GM18861 (cell line): ENCODE data around the gene PTCH1.

Experiments used
- ATAC-seq: cut with Tn5 transposase; IDR thresholded peaks from one replicate; pipeline ENCODE4 v1.9.1; 2021; ENCODE audit not compliant: unreplicated experiment

PTCH1 gene

GRCh38 chr9:95499046-95499676 lies 17.6 kb downstream of the PTCH1 start:
- no peak for ATAC-seq

- no peak for ATAC-seq
Measured at GRCh38 chr9:95498641-95499040, 18.1 kb downstream of the PTCH1 start.

GRCh38 chr9:95497772-95498171 lies 19.0 kb downstream of the PTCH1 start:
- ATAC-seq = no peak

GRCh38 chr9:95496687-95497086 lies 20.1 kb downstream of the PTCH1 start:
- ATAC-seq = no peak

GRCh38 chr9:95495961-95496360 lies 20.8 kb downstream of the PTCH1 start:
- no peak for ATAC-seq

- ATAC-seq = no peak
Measured at GRCh38 chr9:95495529-95495928, 21.2 kb downstream of the PTCH1 start.

- ATAC-seq = peak; percentile 89
Measured at GRCh38 chr9:95494416-95495371, 22.1 kb downstream of the PTCH1 start.

- ATAC-seq = no peak
Measured at GRCh38 chr9:95494022-95494415, 22.8 kb downstream of the PTCH1 start.

- no peak for ATAC-seq
Measured at GRCh38 chr9:95493402-95493801, 23.4 kb downstream of the PTCH1 start.

- ATAC-seq = no peak
Measured at GRCh38 chr9:95491543-95492320, 25.0 kb downstream of the PTCH1 start.

GRCh38 chr9:95488954-95489353 lies 27.8 kb downstream of the PTCH1 start:
- ATAC-seq = no peak

GRCh38 chr9:95486318-95486717 lies 30.5 kb downstream of the PTCH1 start:
- no peak for ATAC-seq

GRCh38 chr9:95484225-95484624 lies 32.5 kb downstream of the PTCH1 start:
- ATAC-seq = no peak

- no peak for ATAC-seq
Measured at GRCh38 chr9:95483431-95483830, 33.3 kb downstream of the PTCH1 start.

- no peak for ATAC-seq
Measured at GRCh38 chr9:95482621-95483020, 34.1 kb downstream of the PTCH1 start.

GRCh38 chr9:95481000-95481399 lies 35.8 kb downstream of the PTCH1 start:
- ATAC-seq = no peak

- ATAC-seq = no peak
Measured at GRCh38 chr9:95480346-95480745, 36.4 kb downstream of the PTCH1 start.

GRCh38 chr9:95479330-95479729 lies 37.4 kb downstream of the PTCH1 start:
- no peak for ATAC-seq

GRCh38 chr9:95478335-95478734 lies 38.4 kb downstream of the PTCH1 start:
- ATAC-seq = no peak

GRCh38 chr9:95477885-95478284 lies 38.9 kb downstream of the PTCH1 start:
- ATAC-seq = no peak

- no peak for ATAC-seq
Measured at GRCh38 chr9:95477441-95477840, 39.3 kb downstream of the PTCH1 start.

- ATAC-seq = no peak
Measured at GRCh38 chr9:95468791-95469190, 48.0 kb downstream of the PTCH1 start.
